ENCODE results near the gene KRT6C.

DNA sequence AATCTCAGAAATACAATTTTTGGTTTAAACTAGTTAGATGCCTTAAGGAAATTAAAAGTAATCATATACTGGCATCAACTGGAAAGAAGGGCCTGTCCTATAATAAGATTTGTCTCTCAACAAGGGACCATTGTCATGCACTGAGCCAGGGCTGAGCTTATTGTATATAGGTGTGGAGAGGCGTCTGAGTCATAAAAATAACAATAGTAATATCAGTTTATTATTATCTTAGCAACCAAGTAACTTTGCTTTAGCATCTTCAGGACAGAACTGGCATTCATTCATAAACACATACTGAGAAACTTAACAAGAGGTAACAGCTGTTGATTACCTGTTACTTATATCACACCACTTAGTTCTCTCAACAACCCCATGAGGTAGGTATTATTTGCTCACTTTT is 46.5 kb downstream of the KRT6C start:
- TF ChIP-seq, protein P1, sequence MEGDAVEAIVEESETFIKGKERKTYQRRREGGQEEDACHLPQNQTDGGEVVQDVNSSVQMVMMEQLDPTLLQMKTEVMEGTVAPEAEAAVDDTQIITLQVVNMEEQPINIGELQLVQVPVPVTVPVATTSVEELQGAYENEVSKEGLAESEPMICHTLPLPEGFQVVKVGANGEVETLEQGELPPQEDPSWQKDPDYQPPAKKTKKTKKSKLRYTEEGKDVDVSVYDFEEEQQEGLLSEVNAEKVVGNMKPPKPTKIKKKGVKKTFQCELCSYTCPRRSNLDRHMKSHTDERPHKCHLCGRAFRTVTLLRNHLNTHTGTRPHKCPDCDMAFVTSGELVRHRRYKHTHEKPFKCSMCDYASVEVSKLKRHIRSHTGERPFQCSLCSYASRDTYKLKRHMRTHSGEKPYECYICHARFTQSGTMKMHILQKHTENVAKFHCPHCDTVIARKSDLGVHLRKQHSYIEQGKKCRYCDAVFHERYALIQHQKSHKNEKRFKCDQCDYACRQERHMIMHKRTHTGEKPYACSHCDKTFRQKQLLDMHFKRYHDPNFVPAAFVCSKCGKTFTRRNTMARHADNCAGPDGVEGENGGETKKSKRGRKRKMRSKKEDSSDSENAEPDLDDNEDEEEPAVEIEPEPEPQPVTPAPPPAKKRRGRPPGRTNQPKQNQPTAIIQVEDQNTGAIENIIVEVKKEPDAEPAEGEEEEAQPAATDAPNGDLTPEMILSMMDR (IDR thresholded peaks at IDR 0.05): no peak
- TF ChIP-seq POLR2A (IDR thresholded peaks at IDR 0.05): no peak
